SKM-1 treated with dmso at 0.1 percent for 144 hours (cell line): Measurements from ENCODE around the gene SCAF4.
"Not testable (repeated sequence)": the region's sequence is repeated elsewhere in the genome, so short reads cannot be mapped to it uniquely, and the experiment has no call there.

ENCODE experiments used
- DNase-seq: peaks from one replicate; lab custom pipeline; 2025; ENCODE audit not compliant: unreplicated experiment; lab: John Stamatoyannopoulos, UW

SCAF4 gene

GRCh38 chr21:31731857-31732596, at the start of gene SCAF4:
SCAF4 (minus strand) TSS chr21:31732118; CDS start chr21:31731692, 426 bp downstream.
- DNase-seq, result peak; percentile 72

GRCh38 chr21:31780944-31781343, 49.0 kb upstream of the SCAF4 start:
- no peak for DNase-seq

GRCh38 chr21:31778546-31778945, 46.6 kb upstream of the SCAF4 start:
- no peak for DNase-seq

GRCh38 chr21:31777857-31778256, 45.9 kb upstream of the SCAF4 start:
- no peak for DNase-seq

GRCh38 chr21:31774031-31774430, 42.1 kb upstream of the SCAF4 start:
- no peak for DNase-seq

GRCh38 chr21:31772674-31773555, 41.0 kb upstream of the SCAF4 start:
- DNase-seq, result no peak

GRCh38 chr21:31771685-31772084, 39.8 kb upstream of the SCAF4 start:
- no peak for DNase-seq

GRCh38 chr21:31768710-31769109, 36.8 kb upstream of the SCAF4 start:
- no peak for DNase-seq

- DNase-seq, result no peak
Measured at GRCh38 chr21:31766899-31767298, 35.0 kb upstream of the SCAF4 start.

- not testable (repeated sequence) for DNase-seq
Measured at GRCh38 chr21:31765850-31766249, 33.9 kb upstream of the SCAF4 start.

- no peak for DNase-seq
Measured at GRCh38 chr21:31760931-31761330, 29.0 kb upstream of the SCAF4 start.

GRCh38 chr21:31756787-31757186, 24.9 kb upstream of the SCAF4 start:
- DNase-seq, result no peak

- no peak for DNase-seq
Measured at GRCh38 chr21:31755027-31755426, 23.1 kb upstream of the SCAF4 start.

- no peak for DNase-seq
Measured at GRCh38 chr21:31754708-31754960, 22.7 kb upstream of the SCAF4 start.

- peak; percentile 14 for DNase-seq
Measured at GRCh38 chr21:31753949-31754707, 22.2 kb upstream of the SCAF4 start.

- DNase-seq, result no peak
Measured at GRCh38 chr21:31752967-31753366, 21.0 kb upstream of the SCAF4 start.

GRCh38 chr21:31752352-31752751, 20.4 kb upstream of the SCAF4 start:
- DNase-seq, result no peak

- DNase-seq, result no peak
Measured at GRCh38 chr21:31750843-31751242, 18.9 kb upstream of the SCAF4 start.

GRCh38 chr21:31744182-31744800, 12.4 kb upstream of the SCAF4 start:
- peak; percentile 26 for DNase-seq

GRCh38 chr21:31743712-31744111, 11.8 kb upstream of the SCAF4 start:
- DNase-seq, result no peak

GRCh38 chr21:31741116-31741515, 9.2 kb upstream of the SCAF4 start:
- DNase-seq, result no peak
